Measurements from ENCODE around the gene PCID2.

- TF ChIP-seq, protein P1, sequence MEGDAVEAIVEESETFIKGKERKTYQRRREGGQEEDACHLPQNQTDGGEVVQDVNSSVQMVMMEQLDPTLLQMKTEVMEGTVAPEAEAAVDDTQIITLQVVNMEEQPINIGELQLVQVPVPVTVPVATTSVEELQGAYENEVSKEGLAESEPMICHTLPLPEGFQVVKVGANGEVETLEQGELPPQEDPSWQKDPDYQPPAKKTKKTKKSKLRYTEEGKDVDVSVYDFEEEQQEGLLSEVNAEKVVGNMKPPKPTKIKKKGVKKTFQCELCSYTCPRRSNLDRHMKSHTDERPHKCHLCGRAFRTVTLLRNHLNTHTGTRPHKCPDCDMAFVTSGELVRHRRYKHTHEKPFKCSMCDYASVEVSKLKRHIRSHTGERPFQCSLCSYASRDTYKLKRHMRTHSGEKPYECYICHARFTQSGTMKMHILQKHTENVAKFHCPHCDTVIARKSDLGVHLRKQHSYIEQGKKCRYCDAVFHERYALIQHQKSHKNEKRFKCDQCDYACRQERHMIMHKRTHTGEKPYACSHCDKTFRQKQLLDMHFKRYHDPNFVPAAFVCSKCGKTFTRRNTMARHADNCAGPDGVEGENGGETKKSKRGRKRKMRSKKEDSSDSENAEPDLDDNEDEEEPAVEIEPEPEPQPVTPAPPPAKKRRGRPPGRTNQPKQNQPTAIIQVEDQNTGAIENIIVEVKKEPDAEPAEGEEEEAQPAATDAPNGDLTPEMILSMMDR (IDR thresholded peaks at IDR 0.05) = no peak
- no peak for TF ChIP-seq POLR2A (IDR thresholded peaks at IDR 0.05)
Measured at GRCh38 chr13:113209336-113209758, 878 bp upstream of the PCID2 start, which contains the start of gene CUL4A.

Measured in lower leg skin (tissue), 3 donors.